Aorta (tissue), 5 donors: ENCODE measurements around the gene MDH1B. TPM values are rescaled to one million over a fixed set of nuclear protein-coding genes. Genes with fewer than 3 reads are reported as not detected.

Experiments
- ATAC-seq: fragments of 200-7000 bp; cut with Tn5 transposase; one replicate; pipeline ENCODE4 v1.9.1; 2022; ENCODE audit warnings: moderate library complexity; ENCODE audit not compliant: low FRiP score
- DNase-seq, 2 donors: peaks; one replicate each; pipeline ENCODE4 v3.0.0-alpha.2; 2020
- H3K27ac ChIP-seq, 2 donors: one replicate each; pipeline ENCODE4 v1.5.1; 2013; ENCODE audit warnings: low read length in 2 of 2, mild to moderate bottlenecking in 2 of 2, moderate library complexity in 2 of 2, control low read depth in 1 of 2, inconsistent platforms in 1 of 2, low read depth in 1 of 2
- H3K27me3 ChIP-seq, 2 donors: one replicate each; pipeline ENCODE4 v1.6.1; 2013; ENCODE audit warnings: control low read depth in 1 of 2, low read length in 1 of 2, mild to moderate bottlenecking in 1 of 2, moderate library complexity in 1 of 2; ENCODE audit not compliant: insufficient read depth in 2 of 2, control insufficient read depth in 1 of 2
- H3K36me3 ChIP-seq, 2 donors: one replicate each; pipeline ENCODE4 v1.6.1; 2013; ENCODE audit warnings: control low read depth in 1 of 2, low read length in 1 of 2, mild to moderate bottlenecking in 1 of 2; ENCODE audit not compliant: insufficient read depth in 2 of 2, control insufficient read depth in 1 of 2
- H3K4me1 ChIP-seq, 2 donors: one replicate each; pipeline ENCODE4 v1.6.1; 2013; ENCODE audit warnings: low read length in 2 of 2, control low read depth in 1 of 2, mild to moderate bottlenecking in 1 of 2, moderate library complexity in 1 of 2; ENCODE audit not compliant: insufficient read depth in 2 of 2, control insufficient read depth in 1 of 2
- H3K4me3 ChIP-seq, 2 donors: one replicate each; pipeline ENCODE4 v1.5.1; 2013; ENCODE audit warnings: low read length in 2 of 2, control low read depth in 1 of 2, mild to moderate bottlenecking in 1 of 2
- H3K9me3 ChIP-seq: one replicate; pipeline ENCODE4 v1.6.1; 2013; ENCODE audit warnings: mild to moderate bottlenecking, low read length; ENCODE audit not compliant: control insufficient read depth
- WGBS, 2 donors: extraction: QIAGEN DNeasy Blood & Tissue Kit; methylation state at CpG; one replicate each; pipeline ENCODE4 v1.1.7; 2013; 5-methylcytosine and 5-hydroxymethylcytosine counted together
- intact Hi-C, 2 donors: fragments of 100-400 bp; cut with DNase I; formaldehyde crosslinking; loops; one replicate each; pipeline versions ENCODE4 v1.14.2 to v1.15.0; 2022
- polyA plus RNA-seq, 2 donors: library from polyadenylated mRNA; stranded (reverse); fragments of 200-250 nt; gene quantifications; one replicate each; pipeline ENCODE4 v1.2.3, GENCODE V29; 2013
- total RNA-seq, 2 donors: library from RNA; stranded (reverse); fragmentation: NEBNext Ultra II Directional; extraction: Animal tissue kit (Norgen Biotek cat#: 25700); gene quantifications; one replicate each; pipeline ENCODE4 v1.2.1, GENCODE V29; 2021
- donor health status: healthy with polysubstance abuse.
- donor health status: Bipolar disorder and iron deficiency.
- donor health status: DM: no; HTN: no; CAD: no.
- donor health status: DM: no; HTN: no; CAD: no.
- donor health status: DM: yes; HTN: yes; CAD: no.

Gene MDH1B
- total and polyA plus RNA-seq, 4 donors: 0.29 to 1.6 (median 0.98) TPM

DNA sequence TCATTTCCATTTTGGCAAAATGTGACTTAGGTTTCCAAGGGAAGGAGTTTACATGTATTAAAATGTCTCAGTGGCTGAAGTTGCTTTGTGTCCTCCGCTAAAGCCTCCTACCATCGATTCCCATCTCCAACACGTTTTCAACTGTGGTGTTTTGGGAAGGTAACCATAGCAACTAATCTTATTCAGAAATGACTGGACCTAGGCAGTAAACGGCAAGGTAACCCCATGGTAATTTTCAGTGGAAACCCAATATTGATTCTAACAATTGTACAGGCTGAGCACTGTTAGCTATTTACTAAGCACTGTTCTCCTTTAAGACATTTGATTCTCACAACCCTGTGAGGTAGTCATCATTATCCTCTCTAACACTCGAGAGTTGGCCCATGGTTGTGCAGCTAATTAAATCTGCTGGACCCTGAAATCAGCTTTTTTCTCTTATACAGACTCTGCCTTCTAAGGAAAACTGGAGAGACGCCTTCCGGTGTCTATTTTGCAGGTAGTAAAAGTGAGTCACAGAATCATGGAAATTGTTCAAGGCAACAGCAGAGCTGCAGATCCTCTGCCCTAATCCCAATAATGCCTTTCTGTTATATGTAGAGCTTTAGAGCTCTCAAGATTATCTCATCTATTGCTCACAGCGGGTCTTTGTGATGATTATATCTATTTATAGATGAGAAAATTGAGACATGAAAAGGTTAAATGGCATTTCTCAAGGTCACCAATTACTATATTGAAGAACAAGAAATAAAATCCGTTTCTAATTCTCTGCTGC, 36.5 kb upstream of the MDH1B start:
- no peak overlapping the region for H3K27ac ChIP-seq
- no peaks in the 10 kb centered on the region for H3K4me1 ChIP-seq
- H3K27me3 ChIP-seq: no peaks in the 10 kb centered on the region
- 83% methylated on average over 9 of the region's 9 CpGs for WGBS, 2 donors
- H3K9me3 ChIP-seq: no peaks in the 10 kb centered on the region
- H3K4me3 ChIP-seq: no peak overlapping the region
- no peaks in the 10 kb centered on the region for H3K36me3 ChIP-seq
- no peak for DNase-seq
- ATAC-seq: no peak
- intact Hi-C loops: loop anchor here (2.0 to 10.0 kb wide), 3 partner anchors 181 to 673 kb away; no protein-coding TSS in a partner anchor

DNA sequence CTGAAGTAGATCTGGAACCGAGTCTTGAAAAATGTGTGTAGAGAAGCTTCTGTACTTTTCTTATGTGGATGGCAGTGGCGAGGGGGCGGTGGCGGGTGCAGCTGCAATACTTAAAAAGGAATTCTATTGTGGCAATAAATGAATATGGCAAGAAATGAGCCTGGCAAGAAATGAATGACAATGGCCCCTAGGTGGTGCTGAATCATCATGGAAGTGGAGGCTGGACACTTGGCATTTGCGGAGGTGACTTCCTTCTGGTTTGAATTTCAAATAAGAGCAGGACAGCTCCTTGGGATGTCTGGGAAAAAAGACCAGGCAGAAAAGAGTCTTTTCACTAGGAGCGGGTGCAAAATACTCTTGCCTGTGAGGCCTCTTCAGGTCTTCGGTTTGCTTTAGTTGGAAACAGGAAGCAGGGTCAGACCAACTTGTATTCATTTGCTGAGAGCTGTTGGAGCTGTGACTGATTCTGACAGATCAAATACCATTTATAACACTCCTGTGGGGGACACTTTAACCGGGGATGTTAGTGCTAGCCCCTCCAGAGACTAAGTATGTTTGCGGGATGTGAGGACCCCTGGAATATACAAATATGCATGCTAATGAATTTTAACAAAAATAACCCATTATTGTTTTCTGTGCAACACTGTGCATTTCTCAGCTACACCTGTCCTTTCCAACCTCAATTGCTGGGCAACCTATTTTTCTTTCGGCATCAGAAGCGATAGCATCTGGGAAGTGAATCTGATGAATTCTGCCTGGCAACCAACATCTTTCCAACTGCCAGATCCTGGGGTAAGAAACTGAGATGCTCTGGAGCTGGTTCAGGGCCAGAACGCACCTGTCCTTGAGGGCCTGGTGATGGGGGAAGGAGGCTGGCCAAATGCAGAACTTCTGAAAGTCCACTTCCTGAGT, 35.6 kb upstream of the MDH1B start:
- H3K27me3 ChIP-seq: no peaks in the 10 kb centered on the region
- DNase-seq (peak; percentile 58 to 78), ATAC-seq (peak; percentile 77)
- H3K9me3 ChIP-seq: no peaks in the 10 kb centered on the region
- no peaks in the 10 kb centered on the region for H3K36me3 ChIP-seq
- H3K27ac ChIP-seq: no peak overlapping the region
- intact Hi-C loops: loop anchor here (1.0 to 10.0 kb wide), 4 partner anchors 182 to 675 kb away; no protein-coding TSS in a partner anchor
- H3K4me1 ChIP-seq: no peaks in the 10 kb centered on the region
- H3K4me3 ChIP-seq: no peak overlapping the region
- WGBS, 2 donors: 26 to 29% methylated on average over 12 of the region's 12 CpGs

GRCh38 chr2:206799083-206799482, 34.0 kb upstream of the MDH1B start:
- intact Hi-C loops: no loop called here
- no peak overlapping the region for H3K4me3 ChIP-seq
- no peaks in the 10 kb centered on the region for H3K9me3 ChIP-seq
- no peak overlapping the region for H3K27ac ChIP-seq
- H3K36me3 ChIP-seq: no peaks in the 10 kb centered on the region
- no peak for DNase-seq
- no peaks in the 10 kb centered on the region for H3K4me1 ChIP-seq
- H3K27me3 ChIP-seq: no peaks in the 10 kb centered on the region
- no peak for ATAC-seq
- WGBS, 2 donors: 88 to 89% methylated on average over 3 of the region's 3 CpGs

DNA sequence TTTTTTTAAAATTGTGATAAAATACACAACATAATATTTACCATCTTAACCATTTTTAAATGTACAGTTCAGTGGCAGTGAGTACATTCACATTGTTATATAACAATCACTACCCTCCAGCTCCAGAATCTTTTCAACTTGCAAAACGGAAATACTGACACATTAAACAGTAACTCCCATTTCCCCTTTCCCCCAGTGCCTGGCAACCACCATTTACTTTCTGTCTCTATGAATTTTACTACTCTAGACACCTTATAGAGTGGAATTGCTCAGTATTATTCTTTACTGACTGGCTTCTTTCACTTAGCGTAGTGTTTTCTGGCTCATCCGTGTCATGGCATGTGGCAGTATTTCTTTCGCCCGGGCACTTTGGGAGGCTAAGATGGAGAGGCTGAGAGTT, 32.9 kb upstream of the MDH1B start:
- intact Hi-C loops: no loop called here
- H3K27ac ChIP-seq: no peak overlapping the region
- H3K36me3 ChIP-seq: no peaks in the 10 kb centered on the region
- no peak for ATAC-seq
- no peaks in the 10 kb centered on the region for H3K4me1 ChIP-seq
- WGBS, 2 donors: 89% methylated on average over 5 of the region's 5 CpGs
- no peaks in the 10 kb centered on the region for H3K27me3 ChIP-seq
- H3K4me3 ChIP-seq: no peak overlapping the region
- H3K9me3 ChIP-seq: no peaks in the 10 kb centered on the region
- no peak for DNase-seq

GRCh38 chr2:206797376-206797775, 32.2 kb upstream of the MDH1B start:
- no peak for ATAC-seq
- Histone ChIP-seq H3K9me3 (no peaks in the 10 kb centered on the region), H3K4me1 (no peaks in the 10 kb centered on the region), H3K36me3 (peaks cover 0 to 3% of the 10 kb centered on the region in 2 donors), H3K27ac (no peak overlapping the region), H3K27me3 (no peaks in the 10 kb centered on the region), H3K4me3 (no peak overlapping the region)
- no peak for DNase-seq
- WGBS, 2 donors: 84 to 85% methylated on average over 4 of the region's 4 CpGs
- intact Hi-C loops: no loop called here

DNA sequence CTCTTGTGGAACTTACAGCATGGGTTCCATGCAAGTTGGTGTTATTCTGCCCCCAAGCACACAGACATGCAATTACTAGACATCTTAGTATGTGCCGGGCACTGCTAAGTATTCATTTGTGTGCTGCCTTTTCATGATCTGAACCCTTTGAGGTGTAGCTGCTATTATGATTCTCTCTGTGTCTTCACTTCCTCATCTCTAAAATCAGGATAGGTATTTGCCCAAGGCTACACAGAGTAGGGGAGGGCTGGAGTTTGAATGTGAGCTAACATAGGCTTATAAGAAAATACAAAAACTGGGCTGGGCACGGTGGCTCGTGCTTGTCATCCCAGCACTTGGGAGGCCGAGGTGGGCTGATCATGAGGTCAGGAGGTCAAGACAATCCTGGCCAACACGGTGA, 27.5 kb upstream of the MDH1B start:
- Histone ChIP-seq H3K27ac (no peak overlapping the region), H3K9me3 (no peaks in the 10 kb centered on the region), H3K4me3 (no peak overlapping the region), H3K36me3 (peaks cover 0 to 11% of the 10 kb centered on the region in 2 donors), H3K27me3 (no peaks in the 10 kb centered on the region), H3K4me1 (no peaks in the 10 kb centered on the region)
- no peak for DNase-seq
- WGBS, 2 donors: 89 to 90% methylated on average over 5 of the region's 5 CpGs
- ATAC-seq: no peak
- intact Hi-C loops: no loop called here

- H3K27me3 ChIP-seq: no peaks in the 10 kb centered on the region
- no peak overlapping the region for H3K4me3 ChIP-seq
- no peaks in the 10 kb centered on the region for H3K4me1 ChIP-seq
- DNase-seq (no peak), ATAC-seq (no peak)
- intact Hi-C loops: no loop called here
- no peak overlapping the region for H3K27ac ChIP-seq
- WGBS, 2 donors: 69 to 72% methylated on average over 3 of the region's 3 CpGs
- no peaks in the 10 kb centered on the region for H3K9me3 ChIP-seq
- H3K36me3 ChIP-seq: peaks cover 0 to 17% of the 10 kb centered on the region in 2 donors
These were observed 25.3 kb upstream of the MDH1B start for GRCh38 chr2:206790311-206790935.

DNA sequence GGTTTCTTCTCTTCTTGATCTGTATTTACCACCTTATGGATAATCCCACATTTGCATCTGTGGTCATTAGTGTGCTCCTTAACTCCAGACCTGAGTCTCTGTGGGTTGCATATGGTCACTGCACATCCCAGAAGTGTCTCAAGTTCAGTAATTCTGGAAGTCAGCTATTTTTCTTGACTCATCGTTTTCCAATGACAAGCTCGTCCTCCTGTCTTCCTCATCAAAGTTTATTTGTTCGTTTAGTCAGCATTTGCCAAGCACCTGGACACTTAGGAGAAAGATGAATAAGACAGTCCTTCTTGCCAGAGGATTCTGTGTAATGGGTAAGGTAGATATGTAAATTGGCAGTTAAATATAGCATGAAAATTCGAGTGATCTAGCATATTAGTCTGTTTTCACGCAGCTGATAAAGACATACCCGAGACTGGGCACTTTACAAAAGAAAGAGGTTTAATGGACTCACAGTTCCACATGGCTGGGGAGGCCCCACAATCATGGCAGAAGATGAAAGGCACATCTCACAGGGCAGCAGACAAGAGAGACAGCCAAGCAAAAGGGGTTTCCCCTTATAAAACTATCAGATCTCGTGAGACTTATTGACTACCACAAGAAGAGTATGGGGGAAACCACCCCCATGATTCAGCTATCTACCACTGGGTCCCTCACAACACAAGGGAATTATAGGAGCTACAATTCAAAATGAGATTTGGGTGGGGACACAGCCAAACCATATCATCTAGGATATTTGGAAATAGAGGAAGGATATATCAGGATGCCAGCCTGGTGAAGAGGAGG, 19.6 kb upstream of the MDH1B start:
- no peak for ATAC-seq
- Histone ChIP-seq H3K4me3 (no peak overlapping the region), H3K36me3 (peaks cover 3 to 25% of the 10 kb centered on the region in 2 donors), H3K27me3 (no peaks in the 10 kb centered on the region), H3K9me3 (no peaks in the 10 kb centered on the region), H3K27ac (no peak overlapping the region), H3K4me1 (no peaks in the 10 kb centered on the region)
- intact Hi-C loops: loop anchor here in 1 of 2 donors (5.0 kb wide), 2 partner anchors 92 to 227 kb away; no protein-coding TSS in a partner anchor
- DNase-seq: no peak
- WGBS, 2 donors: 91 to 92% methylated on average over 7 of the region's 7 CpGs
